Keratinocyte (primary cell): ENCODE measurements around the gene SLC9A2.

Experiments
- CTCF ChIP-seq, 3 experiments: IDR thresholded peaks in 1 of 3; conservative IDR thresholded peaks in 1 of 3; optimal IDR thresholded peaks in 1 of 3; 2 replicates in 2 of 3; 3 replicates in 1 of 3; pipeline versions ENCODE3 to v1.5.1; 2011; ENCODE audit warnings: low read length in 3 of 3, mild to moderate bottlenecking in 3 of 3, moderate library complexity in 2 of 3, control low read depth in 1 of 3, inconsistent platforms in 1 of 3; ENCODE audit not compliant: insufficient read depth in 2 of 3; ENCODE audit errors: extremely low read depth in 1 of 3
- EZH2 ChIP-seq: IDR thresholded peaks from one replicate; pipeline ENCODE4 v1.6.1; 2012; ENCODE audit warnings: inconsistent platforms, mild to moderate bottlenecking, low read length, moderate library complexity

DNA sequence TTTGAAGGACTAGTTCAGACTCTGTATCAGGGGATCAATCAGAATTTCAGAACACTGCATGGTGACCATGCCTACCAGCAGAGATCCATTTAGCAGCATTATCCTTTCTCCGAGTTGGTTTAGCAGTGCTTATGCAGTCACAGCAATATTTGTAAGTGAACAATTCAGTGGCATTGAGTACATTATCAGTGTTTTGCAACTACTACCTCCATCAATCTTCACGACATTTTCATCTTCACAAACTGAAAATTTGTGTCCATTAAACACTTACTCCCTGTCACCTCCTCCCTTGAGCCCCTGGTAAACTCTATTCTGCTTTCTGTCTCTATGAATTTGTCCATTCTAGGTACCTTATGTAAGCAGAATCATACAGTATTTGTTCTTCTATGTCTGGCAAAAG lies 20.1 kb downstream of the SLC9A2 start:
- TF ChIP-seq CTCF (optimal IDR thresholded peaks at IDR 0.05 in 1 of 3, IDR thresholded peaks at IDR 0.05 in 1 of 3, conservative IDR thresholded peaks at IDR 0.05 in 1 of 3; ENCODE audit: extremely low read depth in 1 of 3, insufficient read depth in 2 of 3, low read length in 3 of 3) (no peak), EZH2 (no peak)
